Skeletal muscle cell (primary cell): ENCODE measurements around the gene ACER3.
"Not testable (repeated sequence)": the region's sequence is repeated elsewhere in the genome, so short reads cannot be mapped to it uniquely, and the experiment has no call there.

Experiments
- DNase-seq: peaks from one replicate; pipeline ENCODE4 v3.0.0-alpha.2; 2010; ENCODE audit warnings: low read depth
- H3K4me3 ChIP-seq: 2 replicates; pipeline ENCODE4 v1.5.1; 2011; ENCODE audit warnings: low read depth, mild to moderate bottlenecking, control low read depth, low read length, moderate library complexity

The ACER3 gene

DNA sequence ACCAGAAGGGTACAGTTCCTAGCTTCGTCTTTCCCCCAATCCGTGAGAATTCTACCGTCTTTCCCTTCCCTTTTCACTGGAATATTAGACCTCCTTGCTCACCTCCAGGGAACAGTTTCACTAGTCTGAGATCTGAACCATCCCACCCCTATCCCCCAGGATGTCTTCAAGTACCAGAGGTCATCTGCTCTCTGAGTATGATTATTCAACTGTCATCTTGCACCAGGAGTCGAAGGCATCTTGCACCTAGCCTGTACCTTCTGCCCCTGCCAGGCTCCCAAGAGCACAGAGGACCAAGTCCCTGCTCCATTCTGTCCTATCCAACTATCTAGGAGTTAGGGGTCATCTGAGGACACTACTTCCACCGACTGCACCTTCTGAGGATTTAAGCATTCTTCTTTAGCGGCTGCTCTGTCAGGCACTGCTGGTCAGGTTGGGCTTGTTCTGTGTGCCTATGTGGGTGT, 804 bp downstream of the ACER3 start:
- peak overlapping the region; percentile 78 for H3K4me3 ChIP-seq
- no peak for DNase-seq

- DNase-seq, H3K4me3 ChIP-seq: not testable (repeated sequence)
Observed at GRCh38 chr11:76862794-76863193, 2.1 kb downstream of the ACER3 start.

- no peak for DNase-seq
- H3K4me3 ChIP-seq = no peak overlapping the region
Observed at GRCh38 chr11:76863196-76863777, 2.6 kb downstream of the ACER3 start.

GRCh38 chr11:76872959-76873827, 12.5 kb downstream of the ACER3 start:
- no peak overlapping the region for H3K4me3 ChIP-seq
- DNase-seq = no peak

DNA sequence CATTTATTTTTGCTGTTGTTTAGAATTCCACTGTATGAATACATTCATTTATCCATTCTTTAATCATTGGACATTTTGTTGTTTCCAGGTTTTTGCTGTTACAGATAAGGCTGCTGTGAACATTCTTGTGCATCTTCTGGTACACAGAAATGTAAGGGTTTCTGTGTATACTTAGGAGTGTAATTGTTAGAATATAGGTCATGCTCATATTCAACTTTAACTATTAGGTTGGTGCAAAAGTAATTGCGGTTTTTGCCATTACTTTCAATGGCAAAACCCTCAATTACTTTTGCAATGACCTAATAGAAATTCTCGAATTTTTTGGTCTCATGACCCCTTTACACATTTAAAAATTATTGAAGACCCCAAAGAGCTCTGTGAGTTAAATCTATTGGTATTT, 17.3 kb downstream of the ACER3 start:
- H3K4me3 ChIP-seq = no peak overlapping the region
- no peak for DNase-seq

- no peak for DNase-seq
- no peak overlapping the region for H3K4me3 ChIP-seq
Observed at GRCh38 chr11:76880314-76880713, 19.6 kb downstream of the ACER3 start.

- no peak overlapping the region for H3K4me3 ChIP-seq
- DNase-seq = no peak
Observed at GRCh38 chr11:76880956-76881355, 20.2 kb downstream of the ACER3 start.

DNA sequence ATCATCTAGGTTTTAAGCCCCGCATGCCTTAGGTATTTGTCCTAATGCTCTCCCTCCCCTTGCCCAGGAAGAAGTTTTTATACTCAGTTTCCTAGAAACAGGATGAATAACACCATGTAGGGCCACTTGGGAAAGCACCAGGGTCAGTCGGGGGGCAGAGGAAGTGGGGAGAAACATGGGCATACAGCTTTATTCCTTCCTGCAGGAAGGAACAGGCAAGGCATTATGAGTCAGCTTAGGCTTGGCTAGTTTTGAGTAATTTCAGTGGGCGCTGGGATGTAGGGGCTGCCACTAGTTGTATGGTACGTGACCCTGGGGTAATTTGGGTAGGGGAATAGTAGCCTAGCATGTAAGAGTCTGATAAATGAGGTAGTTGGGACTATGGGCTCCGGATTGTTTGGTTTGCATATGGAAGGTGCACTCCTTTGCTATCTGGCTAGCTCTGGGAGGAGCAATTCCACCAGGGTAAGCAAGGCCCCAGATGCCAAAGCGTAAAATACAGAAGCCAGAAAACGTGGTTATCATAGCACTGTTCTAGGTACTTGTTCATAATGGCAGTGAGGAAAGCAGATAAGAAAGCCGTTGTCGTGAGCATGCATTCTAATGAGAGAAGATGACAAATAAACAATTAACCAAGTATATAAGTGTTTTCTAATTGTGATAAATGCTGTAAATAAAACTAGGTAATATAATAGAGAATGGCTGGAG, 24.8 kb downstream of the ACER3 start:
- no peak overlapping the region for H3K4me3 ChIP-seq
- peak; percentile 27 for DNase-seq

DNA sequence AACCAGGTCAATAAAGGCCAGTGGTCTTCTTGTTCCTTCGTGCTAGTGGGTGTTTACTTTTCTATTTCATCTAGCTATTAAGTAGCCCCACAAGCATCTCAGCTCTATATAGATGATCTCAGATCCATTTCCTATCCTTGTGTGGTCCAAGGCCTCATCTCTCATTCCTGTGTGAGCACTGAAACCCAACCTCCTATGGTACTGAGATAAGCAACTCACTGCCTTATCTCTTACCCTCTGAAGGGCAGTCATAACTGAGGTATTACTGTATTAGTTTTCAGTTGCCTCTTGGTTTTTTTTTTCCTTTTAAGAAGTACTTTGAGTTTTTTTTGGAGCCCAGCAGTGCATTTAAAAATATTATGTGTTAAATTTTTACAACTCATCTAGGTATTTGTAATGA, 28.3 kb downstream of the ACER3 start:
- no peak overlapping the region for H3K4me3 ChIP-seq
- DNase-seq = no peak

DNA sequence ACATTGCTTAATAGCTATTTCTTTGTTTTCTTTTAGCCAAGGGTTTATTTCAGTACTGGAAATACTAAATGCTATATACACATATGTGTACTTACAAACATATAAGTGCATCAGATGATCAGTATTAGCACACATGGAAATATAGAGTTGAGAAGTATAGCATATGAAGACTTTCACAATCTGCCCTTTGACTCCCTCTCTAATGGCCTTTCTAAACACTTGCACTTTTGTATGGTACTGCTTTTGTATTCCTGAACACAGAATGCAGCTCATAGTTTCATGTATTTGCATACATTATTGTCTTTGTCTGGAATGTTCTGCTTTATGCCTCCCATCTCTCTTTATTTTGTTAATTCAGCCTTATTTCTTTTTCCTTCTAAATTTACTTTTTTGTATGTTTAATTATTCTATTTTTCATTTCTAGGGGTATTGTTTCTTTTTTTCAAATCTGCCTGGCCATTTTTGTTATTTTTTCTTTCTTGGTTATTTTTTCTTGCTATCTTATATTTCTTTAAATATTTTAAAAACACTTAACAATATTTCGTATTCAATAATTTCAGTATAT, 28.8 kb downstream of the ACER3 start:
- DNase-seq = no peak

DNA sequence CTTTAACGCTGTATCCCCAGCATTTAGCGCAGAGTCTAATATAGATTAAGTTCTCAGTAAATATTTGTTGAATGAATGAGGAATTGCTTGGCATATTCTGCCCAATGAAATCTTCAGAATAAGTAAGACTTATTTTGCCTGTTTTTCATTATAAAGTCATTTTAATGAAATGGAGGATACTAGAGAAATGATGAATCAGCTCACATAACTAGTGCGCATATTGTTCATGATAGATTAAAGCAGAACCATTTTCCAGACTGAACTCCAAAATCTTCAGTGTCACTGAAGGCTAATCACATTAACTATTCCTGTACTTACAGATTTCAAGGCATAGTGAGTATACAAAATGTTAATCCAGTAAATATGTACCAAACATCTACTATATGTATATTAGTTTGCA, 29.6 kb downstream of the ACER3 start:
- DNase-seq = no peak
- H3K4me3 ChIP-seq = no peak overlapping the region

More for the DNA sequence above, 28.8 kb downstream of the ACER3 start:
- H3K4me3 ChIP-seq = no peak overlapping the region

GRCh38 chr11:76891285-76891684, 30.6 kb downstream of the ACER3 start:
- H3K4me3 ChIP-seq = no peak overlapping the region
- no peak for DNase-seq

GRCh38 chr11:76891793-76892192, 31.1 kb downstream of the ACER3 start:
- DNase-seq = no peak

DNA sequence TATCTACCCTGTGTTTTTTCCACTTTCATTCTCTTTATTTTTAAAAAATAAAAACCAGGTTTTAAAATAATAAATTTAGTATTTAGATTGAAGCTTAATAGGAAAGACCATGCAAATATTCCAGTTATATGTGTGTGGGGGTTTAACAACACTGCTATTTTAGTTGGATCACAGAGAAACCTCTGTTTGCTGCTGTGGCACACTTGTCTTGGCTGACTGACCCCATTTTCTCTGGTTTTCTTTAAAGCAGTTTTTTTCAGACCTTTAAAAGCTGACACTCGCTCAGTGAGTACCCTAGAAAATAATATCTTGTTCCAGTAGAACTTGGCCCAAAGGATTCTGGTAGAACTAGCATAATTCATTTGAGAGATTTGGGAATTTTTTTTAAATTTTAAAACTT, 31.6 kb downstream of the ACER3 start:
- no peak for DNase-seq
- no peak overlapping the region for H3K4me3 ChIP-seq

More at GRCh38 chr11:76891793-76892192, 31.1 kb downstream of the ACER3 start:
- no peak overlapping the region for H3K4me3 ChIP-seq

GRCh38 chr11:76897233-76897632, 36.5 kb downstream of the ACER3 start:
- H3K4me3 ChIP-seq = no peak overlapping the region
- DNase-seq = no peak

- no peak for DNase-seq
- H3K4me3 ChIP-seq = no peak overlapping the region
Observed at GRCh38 chr11:76901144-76901543, 40.4 kb downstream of the ACER3 start.

- not testable (repeated sequence) for H3K4me3 ChIP-seq, DNase-seq
Observed at GRCh38 chr11:76901622-76902021, 40.9 kb downstream of the ACER3 start.

DNA sequence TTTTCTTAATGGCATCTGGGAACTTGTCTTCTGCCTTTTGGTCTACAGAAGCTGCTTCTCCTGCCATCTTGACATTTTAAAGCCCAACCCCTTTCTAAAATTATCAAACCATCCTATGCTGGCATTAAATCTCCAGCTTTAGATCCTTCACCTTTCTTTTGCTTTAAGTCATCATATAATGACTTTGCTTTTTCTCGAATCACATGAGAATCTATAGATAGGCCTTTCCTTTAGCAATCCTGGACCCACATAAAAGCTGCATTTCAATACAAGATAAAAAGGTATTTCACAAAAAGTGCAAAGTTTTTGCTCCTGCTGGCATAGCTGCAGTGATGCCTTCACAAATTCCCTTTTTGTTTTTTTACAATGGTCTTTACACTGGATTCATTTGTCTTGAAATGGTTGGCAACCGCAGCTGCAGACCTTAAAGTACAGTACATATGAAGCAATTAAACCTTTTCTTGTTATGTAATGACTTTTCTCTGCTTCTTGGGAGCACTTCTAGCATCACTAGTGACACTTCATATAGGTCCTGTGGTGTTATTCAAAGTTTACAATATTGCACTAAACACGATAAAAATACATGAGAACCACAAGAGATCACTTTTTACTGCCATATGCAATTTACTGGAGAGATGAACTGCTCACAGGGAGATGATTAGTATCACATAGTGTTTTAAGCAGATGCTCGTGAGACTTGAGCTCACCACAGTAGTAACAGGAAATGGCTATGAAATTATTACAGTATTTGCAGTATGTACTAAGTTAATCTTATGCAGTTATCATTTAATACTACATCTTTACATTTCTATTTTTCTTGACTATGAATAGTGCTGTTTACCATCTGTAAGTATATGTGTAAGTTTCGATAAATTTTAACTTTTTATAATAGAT, 41.6 kb downstream of the ACER3 start:
- no peak for DNase-seq
- H3K4me3 ChIP-seq = no peak overlapping the region

GRCh38 chr11:76903325-76903724, 42.6 kb downstream of the ACER3 start:
- DNase-seq = no peak
- no peak overlapping the region for H3K4me3 ChIP-seq
